ENCODE results near the gene DOCK3.

DOCK3 gene

DNA sequence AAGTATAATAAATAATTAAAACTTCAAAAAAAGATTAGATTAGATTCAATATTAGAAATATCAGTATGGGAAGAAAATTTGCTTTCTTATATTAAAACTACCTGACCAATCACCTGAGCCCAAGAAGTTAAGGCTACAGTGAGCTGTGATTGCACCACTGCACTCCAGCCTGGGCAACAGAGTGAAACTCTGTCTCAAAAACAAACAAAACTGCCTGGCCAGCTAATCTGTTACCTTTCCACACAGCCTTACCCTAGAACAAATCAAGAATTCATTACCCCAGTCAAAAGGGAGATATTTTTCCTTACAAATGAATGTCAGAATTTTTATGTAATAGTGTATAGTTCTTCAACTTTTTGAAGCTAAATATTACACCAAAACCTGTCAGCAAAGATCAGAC lies 593.4 kb downstream of the DOCK3 start:
- FAIRE-seq = no peak
- DNase-seq (ENCODE audit: insufficient read length, low spot score) = no peak

DNA sequence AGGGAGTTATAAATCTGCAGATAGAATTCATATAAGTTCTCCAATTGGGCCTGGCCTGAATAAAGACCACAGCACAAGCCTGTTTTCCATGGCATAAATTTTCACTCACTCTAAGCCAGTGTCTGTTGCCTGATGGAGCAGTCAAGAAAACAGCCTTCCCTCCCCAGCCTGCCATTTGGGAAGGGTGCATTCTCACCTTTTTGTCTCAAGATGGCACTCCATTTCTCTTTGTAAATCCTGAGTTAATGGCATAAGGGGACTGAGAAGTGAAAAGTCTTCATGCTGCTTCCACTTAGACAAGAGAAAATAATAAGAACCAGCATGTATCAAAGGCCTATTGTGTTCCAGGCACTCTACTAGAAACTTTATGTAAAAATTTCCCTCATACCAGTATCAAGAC lies 594.7 kb downstream of the DOCK3 start:
- DNase-seq (ENCODE audit: insufficient read length, low spot score) (no peak), FAIRE-seq (no peak)
- TF ChIP-seq POLR2A (IDR thresholded peaks at IDR 0.05; ENCODE audit: low read depth, low read length) (no peak), PAX5 (IDR thresholded peaks at IDR 0.05; ENCODE audit: insufficient read depth, low read length, severe bottlenecking) (no peak), POLR2AphosphoS5 (IDR thresholded peaks at IDR 0.05; ENCODE audit: low read depth, low read length) (no peak), SPI1 (IDR thresholded peaks at IDR 0.05; ENCODE audit: low read depth, low read length) (no peak), TAF1 (IDR thresholded peaks at IDR 0.05; ENCODE audit: low read depth, low read length) (no peak), POU2F2 (IDR thresholded peaks at IDR 0.05; ENCODE audit: low read depth, low read length) (no peak)

More for the DNA sequence above, 593.4 kb downstream of the DOCK3 start:
- TF ChIP-seq POLR2AphosphoS5 (IDR thresholded peaks at IDR 0.05; ENCODE audit: low read depth, low read length) (no peak), POU2F2 (IDR thresholded peaks at IDR 0.05; ENCODE audit: low read depth, low read length) (no peak), SPI1 (IDR thresholded peaks at IDR 0.05; ENCODE audit: low read depth, low read length) (no peak), POLR2A (IDR thresholded peaks at IDR 0.05; ENCODE audit: low read depth, low read length) (no peak)

DNA sequence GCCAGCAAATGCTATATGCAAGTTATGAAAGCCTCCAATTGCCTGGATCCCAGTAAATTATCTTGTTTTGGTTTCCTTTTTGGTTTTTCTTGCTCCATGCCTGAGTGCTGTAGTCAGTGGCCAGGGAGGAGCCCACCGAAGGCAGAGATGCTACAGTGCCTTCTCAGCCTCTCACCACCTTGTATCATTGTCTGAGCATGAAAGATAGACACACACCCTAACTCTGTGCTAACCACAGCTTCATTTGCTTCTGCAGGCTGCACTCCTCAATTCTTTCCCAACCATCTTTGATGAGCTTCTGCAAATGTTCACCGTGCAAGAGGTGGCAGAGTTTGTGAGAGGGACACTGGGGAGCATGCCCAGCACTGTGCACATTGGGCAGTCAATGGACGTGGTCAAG lies 595.8 kb downstream of the DOCK3 start:
- TF ChIP-seq TAF1 (IDR thresholded peaks at IDR 0.05; ENCODE audit: low read depth, low read length) (no peak), POU2F2 (IDR thresholded peaks at IDR 0.05; ENCODE audit: low read depth, low read length) (no peak), POLR2AphosphoS5 (IDR thresholded peaks at IDR 0.05; ENCODE audit: low read depth, low read length) (no peak), POLR2A (IDR thresholded peaks at IDR 0.05; ENCODE audit: low read depth, low read length) (no peak), PAX5 (IDR thresholded peaks at IDR 0.05; ENCODE audit: insufficient read depth, low read length, severe bottlenecking) (no peak), SPI1 (IDR thresholded peaks at IDR 0.05; ENCODE audit: low read depth, low read length) (no peak)
- FAIRE-seq (no peak), DNase-seq (ENCODE audit: insufficient read length, low spot score) (no peak)

DNA sequence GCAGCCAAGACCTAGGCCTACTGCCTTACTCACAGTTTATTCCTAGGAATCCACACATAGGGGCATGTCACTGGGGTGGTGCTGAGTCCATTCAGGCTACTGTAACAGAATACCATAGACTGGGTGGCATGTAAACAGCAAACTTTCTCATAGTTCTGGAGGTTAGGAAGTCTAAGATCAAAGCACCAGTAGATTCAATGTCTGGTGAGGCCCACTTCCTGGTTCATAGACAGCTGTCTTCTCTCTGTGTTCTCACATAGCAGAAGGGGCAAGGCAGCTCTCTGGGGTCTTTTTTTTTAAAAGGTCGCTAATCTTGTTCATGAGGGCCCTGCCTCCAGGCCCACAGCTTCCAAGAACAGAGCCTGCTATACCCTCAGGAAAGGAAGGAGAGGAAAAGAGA lies 596.4 kb downstream of the DOCK3 start:
- TF ChIP-seq POLR2AphosphoS5 (IDR thresholded peaks at IDR 0.05; ENCODE audit: low read depth, low read length) (no peak), POLR2A (IDR thresholded peaks at IDR 0.05; ENCODE audit: low read depth, low read length) (no peak), POU2F2 (IDR thresholded peaks at IDR 0.05; ENCODE audit: low read depth, low read length) (no peak), TAF1 (IDR thresholded peaks at IDR 0.05; ENCODE audit: low read depth, low read length) (no peak), SPI1 (IDR thresholded peaks at IDR 0.05; ENCODE audit: low read depth, low read length) (no peak), PAX5 (IDR thresholded peaks at IDR 0.05; ENCODE audit: insufficient read depth, low read length, severe bottlenecking) (no peak)
- FAIRE-seq = no peak
- DNase-seq (ENCODE audit: insufficient read length, low spot score) = no peak

DNA sequence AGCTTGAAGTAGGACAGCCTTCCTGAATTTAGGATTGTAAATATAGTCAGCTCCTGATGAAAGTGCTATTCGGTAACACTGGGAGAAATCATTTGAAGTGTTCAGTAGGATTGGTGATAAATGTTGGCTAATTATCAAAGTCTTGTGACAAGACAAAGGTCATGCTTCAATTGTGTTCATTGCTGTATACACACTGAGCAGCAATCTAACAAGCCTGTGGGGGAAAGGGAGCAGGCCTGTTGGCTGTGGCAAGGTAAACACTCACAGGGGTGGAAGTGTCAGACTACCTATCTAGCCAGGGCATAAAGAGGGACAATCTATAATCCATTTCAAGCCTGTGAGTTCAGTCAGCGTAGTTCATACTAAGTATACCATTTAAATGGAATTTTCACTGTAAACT lies 599.3 kb downstream of the DOCK3 start:
- DNase-seq (ENCODE audit: insufficient read length, low spot score) (no peak), FAIRE-seq (no peak)
- TF ChIP-seq POU2F2 (IDR thresholded peaks at IDR 0.05; ENCODE audit: low read depth, low read length) (no peak), POLR2A (IDR thresholded peaks at IDR 0.05; ENCODE audit: low read depth, low read length) (no peak), TAF1 (IDR thresholded peaks at IDR 0.05; ENCODE audit: low read depth, low read length) (no peak), PAX5 (IDR thresholded peaks at IDR 0.05; ENCODE audit: insufficient read depth, low read length, severe bottlenecking) (no peak), SPI1 (IDR thresholded peaks at IDR 0.05; ENCODE audit: low read depth, low read length) (no peak), POLR2AphosphoS5 (IDR thresholded peaks at IDR 0.05; ENCODE audit: low read depth, low read length) (no peak)

DNA sequence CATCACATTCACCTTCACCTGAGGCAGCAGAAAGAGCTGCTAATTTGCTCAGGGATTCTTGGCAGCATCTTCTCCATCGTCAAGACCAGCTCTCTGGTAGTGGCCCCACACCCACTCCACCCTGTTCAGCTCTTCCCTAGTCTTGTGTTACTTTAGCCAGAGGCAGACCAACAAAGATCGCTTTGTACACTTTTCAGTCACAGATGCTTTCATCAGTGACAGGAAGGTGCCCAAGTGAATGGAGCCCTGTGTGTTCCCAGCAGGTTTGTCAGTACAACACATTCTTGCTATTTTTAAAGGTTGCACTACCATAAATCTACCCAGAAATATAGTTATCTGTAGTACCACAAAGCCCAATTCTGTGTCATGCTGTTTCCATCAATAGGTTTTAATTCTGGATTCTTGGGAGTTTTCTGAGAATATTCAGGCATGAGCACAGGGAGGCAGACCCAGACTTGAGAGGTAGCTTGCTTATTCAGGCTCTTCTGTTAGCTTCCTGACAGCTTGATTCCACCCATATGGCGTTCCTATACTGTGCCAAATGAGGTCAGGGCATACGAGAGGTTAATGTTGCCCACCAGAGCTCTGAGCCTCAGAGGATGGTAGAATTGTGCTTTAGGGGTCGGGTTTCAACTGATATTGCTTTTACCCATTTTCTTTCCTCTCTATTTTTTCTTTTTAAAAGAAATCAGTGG lies 600.5 kb downstream of the DOCK3 start:
- TF ChIP-seq TAF1 (IDR thresholded peaks at IDR 0.05; ENCODE audit: low read depth, low read length) (no peak), POU2F2 (IDR thresholded peaks at IDR 0.05; ENCODE audit: low read depth, low read length) (no peak), SPI1 (IDR thresholded peaks at IDR 0.05; ENCODE audit: low read depth, low read length) (no peak), POLR2AphosphoS5 (IDR thresholded peaks at IDR 0.05; ENCODE audit: low read depth, low read length) (no peak), POLR2A (IDR thresholded peaks at IDR 0.05; ENCODE audit: low read depth, low read length) (no peak), PAX5 (IDR thresholded peaks at IDR 0.05; ENCODE audit: insufficient read depth, low read length, severe bottlenecking) (no peak)
- no peak for DNase-seq (ENCODE audit: insufficient read length, low spot score)
- no peak for FAIRE-seq

DNA sequence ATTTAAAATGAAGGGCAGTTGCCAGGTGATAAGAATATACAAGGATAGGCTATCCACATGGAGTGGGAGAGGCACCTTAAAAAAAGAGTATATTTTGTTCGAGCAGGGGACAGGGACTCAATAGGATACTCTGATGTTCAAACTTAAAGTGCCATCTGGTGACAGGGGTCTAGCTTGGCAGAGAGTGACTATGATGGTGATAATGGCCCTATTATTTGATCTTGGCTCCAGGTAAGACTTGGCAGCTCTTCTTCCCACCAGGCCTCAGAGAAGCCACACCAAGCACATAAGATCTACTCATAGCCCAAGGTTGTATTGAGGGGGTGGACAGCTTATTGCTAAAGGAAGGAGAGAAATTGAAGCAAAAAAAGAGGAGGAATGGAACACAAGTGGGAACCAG lies 601.3 kb downstream of the DOCK3 start:
- DNase-seq (ENCODE audit: insufficient read length, low spot score) (no peak), FAIRE-seq (no peak)
- TF ChIP-seq SPI1 (IDR thresholded peaks at IDR 0.05; ENCODE audit: low read depth, low read length) = no peak
- no peak for TF ChIP-seq TAF1 (IDR thresholded peaks at IDR 0.05; ENCODE audit: low read depth, low read length)
- TF ChIP-seq POLR2A (IDR thresholded peaks at IDR 0.05; ENCODE audit: low read depth, low read length) = no peak
- no peak for TF ChIP-seq POLR2AphosphoS5 (IDR thresholded peaks at IDR 0.05; ENCODE audit: low read depth, low read length)
- no peak for TF ChIP-seq PAX5 (IDR thresholded peaks at IDR 0.05; ENCODE audit: insufficient read depth, low read length, severe bottlenecking)
- TF ChIP-seq POU2F2 (IDR thresholded peaks at IDR 0.05; ENCODE audit: low read depth, low read length) = no peak

DNA sequence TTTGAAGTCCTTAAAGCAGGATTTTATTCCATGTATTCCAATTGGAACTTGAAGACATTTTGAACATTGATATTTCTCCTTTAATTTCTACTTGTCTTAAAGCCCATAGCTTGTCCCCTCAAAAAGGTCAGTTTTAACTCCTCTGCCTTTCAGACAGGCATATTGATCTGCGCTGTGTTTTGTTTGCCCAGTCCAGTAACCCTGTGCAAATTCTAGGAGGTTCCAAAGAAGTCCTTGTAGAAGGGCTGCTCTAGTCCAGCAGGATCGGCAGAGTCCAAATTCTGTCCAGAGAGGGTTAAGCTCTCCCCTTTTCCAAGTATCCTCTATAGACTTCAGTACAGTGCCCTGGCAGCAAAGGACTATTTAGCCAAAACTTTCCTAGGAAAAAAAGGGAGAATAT lies 604.7 kb downstream of the DOCK3 start:
- FAIRE-seq (no peak), DNase-seq (ENCODE audit: insufficient read length, low spot score) (no peak)
- TF ChIP-seq SPI1 (IDR thresholded peaks at IDR 0.05; ENCODE audit: low read depth, low read length) = no peak

DNA sequence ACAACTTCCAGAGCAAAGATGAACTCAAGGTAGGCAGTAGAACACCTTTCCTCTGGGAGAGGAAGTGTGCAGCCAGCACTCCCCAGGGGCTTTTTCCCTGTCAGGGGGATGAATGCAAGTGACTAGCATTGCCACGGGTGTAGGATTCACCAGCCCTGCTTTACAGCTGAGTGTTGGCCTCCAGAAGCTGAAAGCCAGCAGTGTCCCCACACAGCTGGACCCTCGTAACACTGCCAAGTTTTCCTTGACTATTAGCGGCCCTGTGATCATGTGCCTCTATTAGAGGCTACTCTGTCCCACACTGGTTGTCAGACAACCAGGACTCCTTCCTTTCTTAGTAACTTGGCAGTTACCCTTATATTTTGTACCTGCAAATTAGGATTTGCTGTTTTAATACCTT lies 605.4 kb downstream of the DOCK3 start:
- TF ChIP-seq SPI1 (IDR thresholded peaks at IDR 0.05; ENCODE audit: low read depth, low read length) (no peak), POLR2A (IDR thresholded peaks at IDR 0.05; ENCODE audit: low read depth, low read length) (no peak), POU2F2 (IDR thresholded peaks at IDR 0.05; ENCODE audit: low read depth, low read length) (no peak), PAX5 (IDR thresholded peaks at IDR 0.05; ENCODE audit: insufficient read depth, low read length, severe bottlenecking) (no peak), TAF1 (IDR thresholded peaks at IDR 0.05; ENCODE audit: low read depth, low read length) (no peak)

DNA sequence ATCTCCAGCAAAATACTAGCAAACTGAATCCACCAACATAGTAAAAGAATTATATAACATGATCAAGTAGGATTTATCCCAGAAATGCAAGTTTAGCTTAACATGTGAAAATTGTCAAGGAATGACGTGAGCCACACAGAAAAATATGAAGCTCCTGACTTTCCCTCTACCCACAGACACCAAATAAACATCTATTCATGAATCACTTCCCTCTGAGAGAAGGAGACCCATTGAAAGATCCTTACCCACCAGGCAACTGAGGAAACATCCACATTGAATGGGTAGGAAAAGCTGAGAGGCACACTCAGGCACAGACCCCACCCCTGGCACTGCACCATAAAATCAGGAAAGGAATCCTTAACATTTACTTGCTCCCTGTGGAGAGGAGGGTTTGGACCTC lies 608.2 kb downstream of the DOCK3 start:
- no peak for DNase-seq (ENCODE audit: insufficient read length, low spot score)
- TF ChIP-seq SPI1 (IDR thresholded peaks at IDR 0.05; ENCODE audit: low read depth, low read length) = no peak
- TF ChIP-seq POLR2AphosphoS5 (IDR thresholded peaks at IDR 0.05; ENCODE audit: low read depth, low read length) = no peak
- no peak for TF ChIP-seq POLR2A (IDR thresholded peaks at IDR 0.05; ENCODE audit: low read depth, low read length)
- no peak for TF ChIP-seq PAX5 (IDR thresholded peaks at IDR 0.05; ENCODE audit: insufficient read depth, low read length, severe bottlenecking)
- TF ChIP-seq TAF1 (IDR thresholded peaks at IDR 0.05; ENCODE audit: low read depth, low read length) = no peak
- TF ChIP-seq POU2F2 (IDR thresholded peaks at IDR 0.05; ENCODE audit: low read depth, low read length) = no peak
- no peak for FAIRE-seq

More for the DNA sequence above, 605.4 kb downstream of the DOCK3 start:
- no peak for FAIRE-seq
- DNase-seq (ENCODE audit: insufficient read length, low spot score) = no peak

Measured in GM12891 (cell line).